ENCODE measurements around the gene ZNF574.

ZNF574 gene

DNA sequence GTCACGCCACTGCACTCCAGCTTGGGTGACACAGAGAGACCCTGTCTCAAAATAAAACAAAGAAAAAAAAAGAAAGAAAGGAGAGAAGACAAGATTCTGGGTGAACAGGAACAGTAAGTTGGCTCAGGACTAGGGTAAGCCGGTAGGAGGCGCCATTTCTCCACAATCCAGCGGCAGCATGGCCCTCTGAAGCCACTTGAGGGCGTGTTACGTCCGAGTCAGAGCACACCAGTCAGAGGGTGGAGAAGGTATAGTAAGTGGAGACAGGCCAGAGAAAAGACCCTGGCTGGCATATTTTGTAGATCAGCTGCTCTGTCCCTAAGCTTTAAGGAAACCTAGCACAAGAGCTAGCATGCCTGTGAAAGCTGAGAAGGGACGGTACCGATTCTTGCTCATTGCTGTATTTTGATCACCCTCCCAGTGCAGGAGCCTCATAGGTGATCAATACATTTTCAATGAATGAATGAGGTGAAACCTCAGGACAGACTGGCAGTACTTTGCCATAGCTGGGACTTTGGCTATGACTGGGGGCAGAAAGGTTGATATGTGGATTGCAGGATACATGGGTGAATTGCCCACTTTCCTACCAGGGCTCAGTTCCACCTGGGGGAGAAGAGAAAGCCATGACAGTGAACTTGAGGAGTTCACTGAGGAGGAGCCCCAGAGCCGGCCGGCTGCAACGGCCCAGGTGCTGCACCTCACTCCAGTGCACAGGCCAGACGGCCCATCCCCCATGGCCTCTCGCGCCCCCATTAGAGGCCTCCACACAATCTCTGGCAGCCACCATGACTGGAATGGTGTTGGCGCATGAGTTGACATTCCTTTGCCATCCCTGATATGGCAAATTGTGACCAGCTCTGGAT, 32.8 kb downstream of the ZNF574 start:
- DNase-seq = peak; percentile 93

DNA sequence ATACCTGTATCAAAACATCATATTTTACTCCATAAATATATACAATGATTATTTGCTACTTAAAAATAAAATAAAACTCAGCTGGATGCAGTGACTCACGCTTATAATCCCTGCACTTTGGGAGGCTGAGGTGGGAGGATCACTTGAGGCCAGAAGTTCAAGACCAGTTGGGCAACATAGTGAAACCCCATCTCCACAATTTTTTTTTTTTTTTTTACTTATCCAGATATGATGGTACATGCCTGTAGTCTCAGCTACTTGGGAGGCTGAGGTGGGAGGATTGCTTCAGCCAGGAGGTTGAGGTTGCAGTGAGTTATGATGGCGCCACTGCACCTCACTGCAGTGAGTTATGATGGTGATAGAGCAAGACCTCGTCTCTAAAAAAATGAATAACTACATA, 33.9 kb downstream of the ZNF574 start:
- no peak for DNase-seq

DNA sequence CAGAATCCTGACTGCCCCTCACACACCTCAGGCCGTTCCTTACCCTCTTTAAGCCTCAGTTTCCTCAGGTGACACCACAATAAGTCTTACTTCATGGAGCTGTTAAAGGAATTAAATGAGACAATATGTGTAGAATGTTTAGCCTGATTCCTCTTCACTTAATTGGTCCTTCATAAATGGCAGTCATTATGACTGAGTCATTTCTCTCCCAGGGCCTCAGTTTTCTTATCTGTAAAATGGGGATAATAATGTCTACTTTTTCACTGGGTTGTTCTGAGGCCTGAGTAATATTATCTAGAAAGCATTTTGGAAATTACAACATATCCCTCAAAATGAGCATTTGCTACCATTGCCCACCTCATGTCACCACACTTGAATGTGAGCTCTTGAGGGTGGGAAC, 34.7 kb downstream of the ZNF574 start:
- no peak for DNase-seq

DNA sequence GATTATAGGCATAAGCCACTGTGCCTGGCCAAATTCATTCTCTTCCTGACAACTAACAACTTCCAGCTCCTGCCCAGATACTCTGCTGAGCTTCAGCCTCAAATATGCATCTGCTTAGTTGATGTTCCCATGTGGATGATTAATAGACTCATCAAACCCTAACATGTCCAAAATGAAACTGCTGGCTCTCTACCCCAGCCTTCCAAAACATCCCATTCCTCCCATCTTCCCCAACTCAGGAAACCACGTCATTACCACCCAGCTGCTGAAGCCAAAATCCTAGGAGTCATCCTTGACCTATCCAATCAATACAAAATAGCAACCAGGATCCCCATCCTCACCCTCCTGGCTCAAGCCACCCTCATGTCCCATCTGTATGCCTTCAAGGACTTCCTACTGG, 35.4 kb downstream of the ZNF574 start:
- DNase-seq = no peak

DNA sequence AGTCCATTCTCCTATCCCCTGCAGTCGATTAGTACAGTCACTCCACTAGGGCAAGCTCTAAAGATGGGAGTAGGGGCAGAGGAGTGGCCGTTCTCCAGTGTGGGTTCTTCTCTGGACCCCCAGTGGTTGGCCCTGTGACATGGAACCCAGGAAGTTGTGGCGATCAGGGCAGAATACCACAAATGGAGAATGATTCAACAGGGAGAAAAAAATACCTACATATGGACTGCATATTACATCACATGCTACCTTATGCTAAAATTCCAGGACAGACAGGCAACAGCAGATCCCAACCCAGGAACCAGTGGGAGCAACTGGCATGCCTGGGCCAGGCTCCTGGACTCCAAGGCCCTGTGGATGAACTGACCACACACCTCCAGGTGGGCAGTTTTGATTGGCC, 35.8 kb downstream of the ZNF574 start:
- no peak for DNase-seq

DNA sequence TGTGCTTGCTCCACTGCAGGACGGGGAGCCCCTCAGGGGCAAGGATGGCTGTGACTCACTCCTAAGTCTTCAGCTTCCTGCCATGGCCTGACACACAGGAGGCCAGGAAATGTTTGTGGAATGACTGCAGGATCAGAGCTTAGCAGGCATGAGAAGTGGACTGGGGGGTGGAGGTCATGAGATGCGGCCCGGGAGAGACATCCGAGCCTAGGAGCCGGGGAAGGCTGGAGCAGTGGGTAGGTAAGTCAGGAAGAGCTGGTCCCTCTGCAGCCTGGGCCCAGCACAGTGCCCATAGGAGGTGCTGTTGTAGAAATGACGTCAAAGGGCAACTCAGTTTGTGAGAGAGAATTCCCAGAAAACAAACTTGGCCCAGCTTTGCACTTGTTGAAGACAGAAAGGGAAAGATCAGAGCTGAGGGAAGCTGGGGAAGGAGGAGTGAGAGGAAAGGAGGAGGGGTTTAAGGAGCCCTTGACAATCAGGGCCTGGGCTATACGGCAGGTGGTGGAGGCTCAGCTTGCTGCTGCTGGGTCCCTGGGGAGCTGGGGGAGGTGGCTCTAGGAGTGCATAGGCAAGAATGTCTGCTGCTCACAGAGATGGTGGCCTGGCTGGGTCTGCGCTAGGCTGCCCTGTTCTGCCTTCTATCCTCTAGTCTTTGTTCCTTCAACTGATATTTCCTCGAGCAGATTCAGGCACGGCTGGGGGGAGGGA, 37.8 kb downstream of the ZNF574 start:
- peak; percentile 99 for DNase-seq

DNA sequence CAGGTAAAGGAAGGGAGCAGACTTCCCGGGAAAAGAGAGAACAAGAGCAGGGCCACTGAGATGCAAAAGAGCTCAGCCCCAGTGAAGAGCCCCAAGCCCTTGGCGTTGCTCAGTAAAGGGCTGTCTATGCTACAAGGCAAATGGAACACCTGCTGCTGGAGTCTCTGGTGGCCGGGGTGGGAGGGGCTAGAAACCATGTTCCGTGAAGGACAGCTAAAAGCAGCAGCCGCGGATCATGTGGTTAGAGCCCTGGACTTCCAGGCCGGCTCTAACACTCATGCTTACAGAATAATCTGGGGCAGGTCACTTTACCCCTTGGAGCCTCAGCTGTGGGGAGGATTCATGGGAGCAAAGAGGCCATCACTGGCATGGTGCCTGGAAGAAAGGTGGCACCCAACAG, 38.4 kb downstream of the ZNF574 start:
- DNase-seq = no peak

DNA sequence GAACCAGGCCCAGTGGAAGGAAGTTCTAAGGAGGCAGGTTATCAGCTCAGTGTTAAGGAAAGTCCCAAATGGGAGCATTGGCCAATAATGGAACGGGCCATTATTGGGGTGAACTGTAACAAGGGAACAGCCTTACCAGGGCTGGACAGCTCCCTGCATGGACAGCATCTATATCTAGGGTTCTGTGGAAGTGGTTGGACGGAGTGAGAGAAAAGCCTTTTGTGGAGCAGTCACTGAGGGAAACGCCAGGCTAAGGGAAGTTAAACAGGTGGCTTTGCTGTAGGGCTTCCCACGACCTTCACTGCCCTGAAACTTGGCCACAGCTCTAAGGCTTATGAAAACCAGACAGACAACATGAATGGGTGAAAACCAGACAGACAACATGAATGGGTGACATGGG, 39.3 kb downstream of the ZNF574 start:
- DNase-seq = no peak

DNA sequence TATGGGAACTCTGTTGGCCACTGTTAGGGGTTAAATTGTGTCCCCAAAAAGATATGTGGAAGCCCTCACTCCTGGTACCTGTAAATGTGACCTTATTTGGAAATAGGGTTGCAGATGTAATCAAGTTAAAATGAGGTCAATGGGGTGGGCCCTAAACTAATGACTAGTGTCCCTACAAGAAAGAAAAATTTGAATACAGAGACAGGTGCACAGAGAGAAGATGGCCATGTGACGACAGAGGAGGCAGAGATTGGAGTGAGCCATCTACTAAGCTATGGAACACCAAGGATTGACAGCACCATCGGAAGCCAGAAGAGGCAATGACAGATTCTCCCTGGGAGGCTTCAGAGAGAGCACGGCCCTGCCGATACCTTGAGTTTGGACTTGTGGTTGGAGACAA, 39.7 kb downstream of the ZNF574 start:
- DNase-seq = no peak

DNA sequence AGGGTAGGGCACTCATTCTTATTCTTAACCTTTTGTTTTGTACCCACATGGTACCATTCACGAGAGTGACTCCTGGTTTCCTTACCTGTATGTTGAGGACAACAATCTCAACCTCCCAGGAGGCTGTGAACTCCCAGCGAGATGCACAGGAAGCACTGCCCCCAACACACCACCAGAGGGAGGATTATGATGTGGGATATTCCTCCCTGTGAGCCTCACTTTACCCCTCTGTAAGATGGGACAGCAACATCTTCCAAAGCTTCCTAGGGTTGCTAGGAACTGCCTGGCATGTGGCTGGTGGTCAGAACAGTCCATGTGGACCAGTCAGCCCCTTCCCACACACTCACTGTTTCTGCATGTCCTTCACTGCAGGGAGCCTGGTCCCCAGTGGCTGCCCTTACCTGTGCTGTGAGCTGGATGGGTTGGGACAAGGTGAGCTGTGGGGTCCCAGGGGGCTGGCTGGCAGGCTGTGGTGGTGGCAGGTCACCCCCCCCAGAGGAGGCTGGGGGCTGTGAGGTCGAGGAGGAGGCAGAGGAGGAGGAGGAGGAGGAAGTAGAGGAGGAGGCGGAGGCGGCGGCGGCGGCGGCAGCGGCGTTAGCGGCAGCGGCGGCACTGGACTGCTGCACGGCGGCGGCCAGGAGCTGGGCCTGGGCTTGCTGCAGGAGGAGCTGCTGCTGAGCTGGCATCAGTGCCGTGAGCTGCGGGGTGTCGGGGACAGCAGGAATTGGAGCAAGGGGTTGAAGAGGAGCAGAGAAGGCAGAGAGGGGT, 40.5 kb downstream of the ZNF574 start:
- no peak for DNase-seq

DNA sequence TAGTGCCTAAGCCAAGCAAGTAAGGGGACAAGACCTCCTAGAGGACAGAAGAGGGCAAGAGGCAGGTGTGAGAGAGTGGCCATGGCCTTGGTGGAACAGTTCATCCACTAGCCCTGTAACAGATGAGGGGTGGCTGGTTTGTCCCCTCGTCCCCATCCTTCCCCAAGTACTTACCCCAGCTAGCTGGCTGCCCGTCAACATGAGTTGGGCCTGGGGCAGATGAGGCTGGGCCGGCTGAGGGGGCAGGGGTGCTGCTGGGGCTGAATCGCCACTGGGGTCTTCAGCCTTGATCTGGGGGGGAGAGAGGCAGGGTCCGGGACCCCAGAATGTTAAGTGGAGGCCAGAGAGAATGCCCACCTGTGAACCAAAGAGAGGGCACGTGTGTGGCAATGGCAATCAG, 41.1 kb downstream of the ZNF574 start:
- DNase-seq = no peak

DNA sequence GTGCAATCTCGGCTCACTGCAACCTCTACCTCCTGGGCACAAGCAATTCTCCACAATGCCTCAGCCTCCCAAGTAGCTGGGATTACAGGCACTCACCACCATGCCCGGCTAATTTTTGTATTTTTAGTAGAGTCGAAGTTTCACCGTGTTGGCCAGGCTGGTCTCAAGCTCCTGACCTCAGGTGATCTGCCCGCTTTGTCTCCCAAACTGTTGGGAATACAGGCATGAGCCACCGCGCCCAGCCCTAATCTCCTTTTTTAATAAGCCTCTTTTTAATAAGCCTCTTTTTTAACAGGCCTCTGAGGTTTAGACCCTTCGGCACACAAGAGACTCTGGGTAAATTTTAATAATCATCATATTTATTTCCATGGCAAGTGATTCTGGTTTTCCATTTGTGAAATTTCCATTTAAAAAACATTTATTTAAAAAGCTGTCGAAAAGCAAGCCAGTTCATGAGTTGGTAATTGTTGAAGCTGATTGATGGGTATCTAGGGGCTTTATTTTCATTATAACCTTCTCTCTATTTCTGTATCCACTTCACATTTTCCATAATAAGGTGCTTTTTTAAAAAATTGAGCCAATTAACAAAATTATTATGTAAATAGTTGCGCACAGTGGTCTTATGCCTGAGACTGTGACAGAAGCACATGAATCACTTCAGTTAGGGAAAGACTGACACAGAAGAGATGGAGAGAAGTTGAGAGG, 44.5 kb downstream of the ZNF574 start:
- no peak for DNase-seq

DNA sequence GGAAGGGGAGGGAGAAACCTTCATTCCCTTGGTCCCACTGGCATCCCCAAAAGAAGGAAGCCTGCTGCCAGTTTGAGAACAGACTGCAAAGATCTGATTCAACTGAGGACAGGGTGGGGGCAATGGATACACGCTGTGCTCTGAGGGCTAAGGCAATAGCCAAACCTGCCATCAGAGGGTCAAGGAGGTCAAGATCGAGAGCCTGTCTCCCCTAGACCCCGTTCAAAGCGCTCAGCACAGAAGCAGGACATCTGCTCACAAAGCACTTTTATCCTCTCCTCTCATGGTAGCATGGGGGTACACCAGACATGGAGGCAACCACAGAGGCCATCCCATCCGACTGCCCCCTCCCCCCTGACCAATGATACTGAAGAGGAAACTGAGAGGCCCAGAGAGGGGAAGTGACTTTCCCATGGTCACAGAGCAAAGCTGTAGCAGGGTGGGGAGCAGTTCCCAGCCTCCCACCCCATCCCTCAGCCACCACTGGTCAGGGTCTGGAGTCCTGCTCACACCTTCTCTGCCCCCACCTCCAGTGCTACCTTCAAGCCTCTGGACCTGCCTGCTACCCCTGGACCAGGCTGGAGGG, 45.2 kb downstream of the ZNF574 start:
- DNase-seq = no peak

DNA sequence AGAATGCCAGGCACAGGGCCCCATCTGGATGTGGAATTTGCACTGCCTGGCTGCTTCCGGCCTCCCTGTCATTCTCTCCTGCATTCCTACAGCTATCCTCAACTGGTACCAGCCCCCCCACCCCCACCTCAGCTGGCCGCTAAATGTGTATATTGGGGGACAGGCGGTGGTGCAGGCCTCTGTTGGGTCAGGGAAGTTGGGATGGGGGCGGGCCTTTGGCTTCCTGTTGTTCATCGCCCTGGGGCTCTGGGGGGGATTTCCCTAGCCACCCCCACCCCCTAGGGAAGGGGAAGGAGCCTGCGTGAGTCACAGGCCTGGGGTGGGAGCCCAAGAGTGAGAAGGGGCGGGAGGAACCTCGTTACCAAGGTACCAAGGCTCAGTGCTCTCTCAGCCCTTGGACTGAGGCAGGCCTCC, 45.7 kb downstream of the ZNF574 start:
- DNase-seq = peak; percentile 68

DNA sequence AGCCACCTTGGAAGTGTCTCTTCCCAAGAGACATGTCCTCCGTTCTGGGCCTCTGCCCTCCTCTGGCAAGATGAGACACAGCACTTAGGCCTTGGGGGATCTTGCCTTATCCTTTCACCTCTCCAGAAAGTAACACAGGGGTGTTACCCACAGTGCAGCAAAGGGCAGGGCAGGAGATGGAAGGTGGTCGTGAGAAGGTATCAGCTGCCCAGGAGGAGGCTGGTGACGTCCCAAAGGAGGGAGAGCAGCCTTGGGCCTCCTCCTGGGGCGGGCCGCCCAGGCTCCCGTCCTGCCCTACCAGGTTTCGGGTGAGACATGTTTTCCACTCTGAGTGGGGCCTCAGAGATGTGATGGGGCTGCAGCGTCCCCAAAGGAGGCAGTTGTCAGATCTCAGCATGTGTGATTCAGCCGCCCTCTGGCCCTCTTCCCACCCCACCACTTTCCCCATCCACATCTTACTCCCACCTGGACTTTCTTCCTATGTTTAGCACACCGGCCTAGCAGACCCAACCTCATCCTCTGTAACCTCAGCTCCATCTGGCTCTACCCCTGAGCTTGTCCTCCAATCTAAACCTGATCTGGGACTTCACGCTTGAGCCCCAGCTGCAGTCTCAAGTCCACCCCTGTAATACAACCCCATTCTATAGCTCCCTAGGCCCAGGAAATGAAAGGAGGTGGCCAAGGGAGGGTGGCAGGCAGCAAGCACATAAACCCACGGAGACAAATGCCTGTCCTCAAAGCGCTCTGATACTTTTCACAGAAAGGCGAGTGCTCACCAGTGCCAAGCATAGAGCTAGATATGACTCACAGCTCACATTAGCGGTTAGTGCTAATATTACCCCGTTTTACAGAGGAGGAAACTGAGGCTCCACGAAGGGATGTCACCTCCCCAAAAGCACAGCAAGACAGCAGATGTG, 47.0 kb downstream of the ZNF574 start:
- no peak for DNase-seq

DNA sequence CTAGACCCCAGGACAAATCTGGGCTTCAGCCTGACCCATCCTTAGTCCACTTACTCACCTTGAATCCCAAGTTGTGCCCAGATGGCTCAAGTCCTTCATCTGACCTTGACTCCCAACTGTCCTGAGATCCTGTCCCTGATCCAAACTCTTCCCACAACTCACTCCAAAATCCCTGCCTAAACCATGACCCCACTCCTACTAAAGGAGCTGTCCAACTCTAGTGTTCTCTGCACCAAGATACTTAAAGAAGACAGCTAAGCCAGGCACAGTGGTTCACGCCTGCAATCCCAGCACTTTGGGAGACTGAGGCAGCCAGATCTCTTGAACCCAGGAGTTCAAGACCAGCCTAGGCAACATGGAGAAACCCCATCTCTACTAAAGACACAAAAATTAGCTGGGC, 47.8 kb downstream of the ZNF574 start:
- DNase-seq = no peak

DNA sequence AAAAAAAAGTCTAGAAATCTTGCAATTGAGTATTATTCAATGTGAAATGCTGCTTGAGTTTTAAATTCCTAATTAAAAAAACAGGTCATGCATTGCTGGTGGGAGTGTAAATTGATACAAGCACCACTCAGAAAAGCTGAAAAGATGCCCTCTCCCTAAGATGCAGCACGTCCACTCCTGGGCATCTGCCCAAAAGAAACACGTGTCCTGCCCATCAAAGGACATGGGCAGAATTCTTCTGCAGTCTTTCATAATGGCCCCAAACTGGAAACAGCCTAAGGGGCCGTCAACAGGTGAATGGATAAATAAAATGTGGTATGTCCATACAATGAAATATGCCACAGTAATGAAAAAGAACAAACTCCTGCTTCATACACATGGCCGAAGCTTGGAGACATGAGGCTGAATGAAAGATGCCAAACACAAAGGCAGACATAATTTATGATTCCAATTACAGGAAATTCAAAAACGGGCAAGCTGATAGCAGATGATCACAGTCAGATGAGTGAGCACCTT, 48.5 kb downstream of the ZNF574 start:
- no peak for DNase-seq

DNA sequence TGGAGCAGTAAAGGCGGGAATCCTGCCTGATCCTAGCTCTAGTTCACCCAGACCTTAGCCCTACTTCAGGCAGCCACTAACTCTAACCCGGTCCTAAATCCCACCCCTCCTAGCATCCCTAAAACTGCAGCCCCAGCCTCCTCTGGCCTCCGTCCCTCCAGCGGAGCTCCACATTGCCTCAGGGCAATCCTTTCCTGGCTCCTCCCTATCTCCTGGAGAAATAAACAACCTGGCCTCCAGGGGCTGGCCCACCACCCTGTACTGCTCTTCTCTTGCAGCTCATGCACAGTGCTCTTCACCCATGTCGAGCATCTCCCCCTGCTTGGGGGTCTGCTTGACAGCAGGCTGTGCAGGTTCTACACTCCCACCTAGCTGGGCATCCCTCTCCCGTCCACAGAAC, 49.6 kb downstream of the ZNF574 start:
- no peak for DNase-seq

DNA sequence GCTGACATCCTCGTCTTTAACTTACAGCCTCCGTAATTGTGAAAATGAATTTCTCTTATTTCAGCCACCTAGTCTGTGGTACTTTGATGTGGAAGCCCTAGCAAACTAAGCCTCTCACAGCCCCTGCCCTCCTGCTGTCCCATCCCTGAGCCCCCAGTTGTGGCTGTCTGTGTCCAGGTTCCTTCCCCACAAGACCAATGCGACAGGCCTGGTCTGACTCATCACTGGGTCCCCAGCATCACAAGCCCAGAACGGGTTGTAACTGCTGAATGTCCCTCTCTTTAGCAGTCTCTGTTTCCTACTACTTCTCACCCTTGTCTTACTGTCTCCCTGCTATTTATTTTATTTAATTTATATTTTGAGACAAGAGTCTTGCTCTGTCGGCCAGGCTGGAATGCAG, 50.6 kb downstream of the ZNF574 start:
- DNase-seq = no peak

DNA sequence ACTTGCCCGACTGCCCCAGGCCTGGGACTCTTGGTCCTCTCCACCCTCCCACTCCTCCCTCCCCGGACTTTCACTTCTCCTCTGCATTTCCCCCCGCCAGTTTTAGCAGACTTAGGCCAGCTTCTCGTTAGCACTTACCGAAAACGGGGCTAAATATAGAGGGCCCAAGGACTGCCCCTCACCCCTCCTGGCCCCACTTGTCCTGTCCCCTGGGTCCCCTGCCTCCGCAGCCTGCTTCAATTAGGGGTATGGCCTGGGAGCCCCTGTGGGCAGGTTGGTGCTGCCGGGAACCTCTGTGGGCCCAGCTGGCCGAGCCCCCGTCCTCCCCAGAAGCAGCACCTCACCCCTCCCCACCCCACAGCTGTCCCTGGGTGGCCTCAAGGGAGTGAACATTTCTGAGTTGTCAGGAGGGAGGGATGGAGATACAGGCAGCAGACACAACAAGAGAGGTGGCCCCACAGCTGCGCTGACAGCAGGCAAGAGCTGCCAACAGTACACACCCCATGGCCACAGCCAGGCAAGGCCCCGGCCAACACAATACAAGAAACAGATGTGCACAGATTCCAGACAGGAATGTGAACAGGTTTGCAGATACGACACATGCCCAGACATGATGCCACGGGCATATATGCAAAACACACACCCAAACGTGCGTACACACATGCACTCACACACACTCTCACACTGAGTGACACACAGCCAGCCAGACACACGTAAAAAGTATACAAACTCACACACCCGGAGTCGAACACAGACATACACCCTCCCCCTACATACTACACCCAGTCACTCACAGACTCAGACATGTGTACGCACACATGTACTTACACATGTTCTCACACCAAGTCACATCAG, 53.7 kb downstream of the ZNF574 start:
- no peak for DNase-seq

DNA sequence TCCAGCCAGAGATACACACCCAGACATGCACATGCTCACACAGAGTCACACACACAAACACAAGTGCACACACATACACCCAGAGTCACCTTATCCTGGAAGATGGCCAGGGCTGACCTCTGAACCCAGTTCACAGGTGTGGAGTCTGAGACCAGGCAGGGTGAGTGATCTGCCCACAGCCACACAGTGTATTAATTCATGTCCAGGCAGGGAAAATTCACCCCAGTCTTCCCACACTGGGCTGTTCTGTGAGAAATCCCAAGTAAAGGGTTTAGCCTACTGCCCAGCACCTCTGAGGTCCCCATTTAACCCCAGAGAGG, 54.2 kb downstream of the ZNF574 start:
- no peak for DNase-seq

Data from islet precursor cell (in vitro differentiated cells).